GM19463 (cell line): Measurements from ENCODE around the gene GHRH.

Experiments
- ATAC-seq: cut with Tn5 transposase; IDR thresholded peaks from one replicate; pipeline ENCODE4 v1.9.1; 2021; ENCODE audit warnings: mild to moderate bottlenecking, moderate library complexity; ENCODE audit not compliant: unreplicated experiment

Gene GHRH

DNA sequence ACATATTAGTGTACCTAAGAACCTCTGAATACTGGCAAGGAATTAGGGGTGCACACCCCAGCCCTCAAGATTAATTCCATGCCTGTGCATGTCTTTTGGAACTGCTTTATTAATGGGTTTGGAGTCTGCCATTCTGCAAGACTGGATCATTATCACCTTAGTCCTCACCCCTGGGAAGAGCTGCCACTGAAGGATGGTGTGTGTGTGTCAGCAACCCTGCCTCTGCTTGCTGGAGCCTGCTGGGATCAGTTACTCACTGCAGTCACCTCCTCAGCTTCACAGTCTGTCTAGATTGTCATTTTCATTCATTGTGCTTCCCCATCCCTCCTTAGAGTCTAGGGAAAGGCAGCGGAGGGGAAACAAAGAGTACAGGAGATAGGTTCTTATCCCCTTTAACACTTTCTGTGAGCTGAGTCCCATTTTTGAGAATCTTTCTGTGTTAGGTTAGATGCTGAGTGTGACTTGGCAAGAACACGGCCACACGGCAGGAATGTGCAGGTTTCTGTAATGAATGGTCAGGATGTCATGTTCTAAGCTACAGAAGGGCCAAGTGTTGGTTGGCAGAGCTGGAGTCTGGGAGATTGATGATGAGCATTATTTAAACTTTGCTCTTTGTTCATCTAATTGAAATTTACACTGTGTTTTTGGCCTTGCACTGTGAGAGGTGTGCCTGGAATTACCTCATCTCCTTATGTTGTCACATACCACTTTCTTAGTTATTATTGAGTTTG is 21.1 kb downstream of the GHRH start:
- no peak for ATAC-seq

GRCh38 chr20:37238935-37239451 is 22.6 kb downstream of the GHRH start:
- no peak for ATAC-seq

GRCh38 chr20:37238426-37238825 is 23.2 kb downstream of the GHRH start:
- no peak for ATAC-seq

- no peak for ATAC-seq
Measured at GRCh38 chr20:37237656-37238055, 24.0 kb downstream of the GHRH start.

DNA sequence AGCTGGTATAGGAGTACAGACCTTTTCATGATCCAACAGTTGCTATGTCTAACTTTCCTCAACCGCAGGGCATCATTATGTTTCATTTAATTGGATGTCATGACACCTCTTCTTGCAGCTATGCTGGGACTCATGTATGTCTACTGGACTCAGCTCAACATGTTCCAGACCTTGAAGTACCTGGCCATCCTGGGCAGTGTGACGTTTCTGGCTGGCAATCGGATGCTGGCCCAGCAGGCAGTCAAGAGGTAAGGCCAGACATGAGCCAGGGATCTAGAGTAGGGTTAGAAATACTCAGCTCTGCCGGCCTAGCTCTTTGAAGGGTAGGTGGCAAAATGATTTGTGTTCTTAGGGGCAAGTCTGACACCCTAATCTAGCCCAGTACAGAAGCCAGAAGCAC is 25.2 kb downstream of the GHRH start:
- no peak for ATAC-seq

GRCh38 chr20:37235065-37235464 is 26.5 kb downstream of the GHRH start:
- ATAC-seq: no peak

- no peak for ATAC-seq
Measured at GRCh38 chr20:37234254-37234581, 27.4 kb downstream of the GHRH start.

GRCh38 chr20:37233548-37234253 is 27.9 kb downstream of the GHRH start:
- ATAC-seq: no peak

DNA sequence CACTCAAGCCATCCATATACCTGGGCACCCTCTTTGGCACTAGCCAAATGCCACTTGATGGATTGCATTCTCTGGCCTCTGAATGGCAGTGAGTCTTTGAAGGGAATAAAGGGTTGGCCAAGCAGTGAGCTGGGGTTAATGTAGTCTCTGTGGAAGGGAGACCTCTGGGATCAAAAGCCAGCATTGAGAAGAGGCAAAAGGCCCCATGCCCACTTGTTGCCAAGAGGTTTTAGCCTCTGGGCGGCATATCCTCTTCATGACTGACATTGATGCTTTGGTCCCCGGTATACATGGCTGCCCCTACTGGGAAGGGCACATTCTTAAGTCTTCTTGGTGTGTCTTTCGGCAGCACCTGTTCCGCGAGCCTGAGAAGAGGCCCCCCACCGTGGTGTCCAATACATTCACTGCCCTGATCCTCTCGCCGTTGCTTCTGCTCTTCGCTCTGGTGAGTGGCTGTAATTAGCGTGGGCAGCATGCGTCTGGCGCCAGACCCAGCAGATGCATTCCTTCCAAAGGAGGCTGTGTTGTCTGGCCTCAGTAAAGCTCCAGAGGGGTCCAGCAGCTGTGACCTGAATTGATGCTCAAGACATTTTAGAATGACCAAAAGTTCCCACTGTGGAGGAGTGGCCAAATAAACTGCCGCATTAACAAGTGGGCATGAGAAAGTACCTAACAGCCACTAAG is 29.5 kb downstream of the GHRH start:
- no peak for ATAC-seq

- ATAC-seq: no peak
Measured at GRCh38 chr20:37230200-37230599, 31.4 kb downstream of the GHRH start.

- ATAC-seq: no peak
Measured at GRCh38 chr20:37229357-37229756, 32.3 kb downstream of the GHRH start.

DNA sequence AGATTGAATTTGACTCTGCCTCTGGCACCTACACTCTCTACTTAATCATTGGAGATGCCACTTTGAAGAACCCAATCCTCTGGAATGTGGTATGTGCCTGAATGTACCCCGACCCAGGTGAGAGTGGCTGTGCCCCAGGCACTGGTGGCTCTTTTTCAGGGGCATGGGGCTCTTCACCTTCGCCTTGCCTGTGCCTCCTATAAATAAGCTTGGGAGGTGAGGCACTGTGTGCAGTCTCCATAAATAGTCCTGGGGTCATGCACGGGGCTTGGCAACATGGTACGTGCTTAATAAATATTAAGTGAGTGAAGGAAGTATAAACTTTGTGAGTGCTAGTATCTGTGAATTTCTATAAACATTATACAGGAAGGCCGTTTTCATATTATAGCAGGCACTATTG is 33.0 kb downstream of the GHRH start:
- ATAC-seq: no peak

- ATAC-seq: no peak
Measured at GRCh38 chr20:37228082-37228481, 33.5 kb downstream of the GHRH start.

DNA sequence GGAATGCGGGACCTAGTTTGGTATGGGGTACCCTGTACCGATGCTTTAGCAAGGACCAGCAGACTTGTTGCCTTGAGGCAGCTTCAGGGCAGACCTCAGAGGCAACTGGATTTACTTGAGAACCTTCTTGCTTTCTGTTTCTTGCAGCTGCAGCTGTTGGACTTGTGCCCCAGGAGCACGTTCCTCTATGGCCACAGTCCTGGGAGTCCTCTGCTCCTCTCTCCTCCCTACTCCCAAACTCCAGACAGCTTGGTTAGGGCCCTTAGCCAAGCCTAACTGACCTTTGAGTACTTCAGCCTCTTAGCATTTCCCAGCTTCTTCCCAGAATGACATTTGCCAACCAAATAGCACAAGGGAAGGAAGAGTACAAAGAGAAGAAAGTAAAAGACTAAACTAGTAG is 34.7 kb downstream of the GHRH start:
- ATAC-seq: no peak

GRCh38 chr20:37225146-37225545 is 36.5 kb downstream of the GHRH start:
- no peak for ATAC-seq

DNA sequence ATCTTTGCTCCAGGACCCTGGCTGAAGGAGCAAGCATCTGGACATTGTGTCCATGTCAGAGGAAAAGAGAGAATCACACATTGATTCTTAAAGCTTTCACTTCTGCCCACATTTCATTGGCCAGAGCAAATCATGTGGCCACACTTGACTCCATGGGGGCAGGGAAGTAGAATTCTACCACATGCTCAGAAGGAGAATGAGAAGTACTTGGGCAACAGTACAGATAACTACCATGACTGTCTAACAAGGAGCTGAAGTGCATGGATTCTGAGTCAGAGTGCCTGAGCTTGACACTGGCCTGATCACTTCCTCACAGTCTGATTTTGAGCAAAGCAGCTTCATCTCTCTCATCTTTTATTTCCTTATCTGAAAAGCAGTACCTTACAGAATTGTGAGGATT is 38.6 kb downstream of the GHRH start:
- no peak for ATAC-seq

DNA sequence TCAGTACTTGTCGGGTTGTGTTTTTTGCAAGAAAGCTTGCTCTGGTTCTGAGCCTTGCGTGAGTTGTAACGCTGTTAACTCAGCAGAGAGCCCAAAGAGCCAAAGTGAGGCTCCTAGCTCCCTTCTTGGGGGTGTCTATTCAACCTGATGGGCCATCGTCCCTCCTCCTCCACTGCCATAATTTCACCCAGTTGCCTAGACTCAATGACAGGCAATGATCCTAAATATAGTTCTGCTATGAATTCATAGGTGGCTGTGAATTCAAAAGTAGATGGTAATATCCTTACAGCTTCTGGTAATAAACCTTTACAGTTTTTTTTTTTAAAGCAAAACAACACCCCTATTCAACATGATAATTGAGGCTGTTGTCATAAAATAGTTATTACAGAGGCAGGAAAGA is 39.5 kb downstream of the GHRH start:
- no peak for ATAC-seq

- no peak for ATAC-seq
Measured at GRCh38 chr20:37220731-37221130, 40.9 kb downstream of the GHRH start.

DNA sequence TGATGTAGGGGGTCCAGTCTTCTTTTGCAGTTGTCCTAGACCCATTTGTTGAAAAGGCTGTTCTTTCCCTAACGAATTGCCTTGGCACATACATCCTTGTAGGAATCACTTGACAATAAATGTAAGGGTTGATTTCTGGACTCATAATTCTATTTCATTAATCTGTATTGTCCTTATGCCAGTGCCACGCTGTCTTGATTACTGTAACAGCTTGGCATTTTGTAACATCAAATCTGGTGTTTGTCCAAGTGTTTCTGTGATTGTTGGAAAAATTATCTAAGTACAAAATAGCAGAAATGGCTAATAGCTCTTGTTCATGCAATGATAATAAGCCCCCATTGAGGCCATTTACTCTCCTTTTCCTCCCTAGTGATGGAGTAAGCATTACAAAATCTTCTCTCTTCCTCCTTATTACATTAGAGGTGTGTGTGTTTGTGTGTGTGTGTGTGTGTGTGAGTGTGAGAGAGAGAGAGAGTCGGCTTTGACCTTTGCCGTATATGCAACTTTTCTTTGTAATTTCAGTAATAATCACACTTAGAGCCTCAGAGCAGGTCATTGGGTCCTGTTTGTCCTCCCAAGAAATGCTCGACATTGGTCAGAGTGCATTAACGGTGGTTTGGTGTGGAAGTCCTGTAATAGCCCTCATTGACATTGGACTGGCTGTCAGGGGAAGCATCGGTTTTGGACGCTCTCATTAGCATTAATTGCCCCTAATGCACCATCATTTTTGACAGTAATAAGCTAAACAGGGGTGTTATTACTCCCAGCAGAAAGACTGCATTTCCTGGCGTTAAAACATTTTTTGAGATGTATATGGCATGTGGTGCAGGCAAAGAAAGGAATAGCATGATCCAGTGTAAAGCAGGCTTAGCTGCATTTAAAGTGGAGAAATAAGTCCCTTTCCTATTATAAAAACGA is 41.6 kb downstream of the GHRH start:
- no peak for ATAC-seq

GRCh38 chr20:37218976-37219375 is 42.6 kb downstream of the GHRH start:
- no peak for ATAC-seq

DNA sequence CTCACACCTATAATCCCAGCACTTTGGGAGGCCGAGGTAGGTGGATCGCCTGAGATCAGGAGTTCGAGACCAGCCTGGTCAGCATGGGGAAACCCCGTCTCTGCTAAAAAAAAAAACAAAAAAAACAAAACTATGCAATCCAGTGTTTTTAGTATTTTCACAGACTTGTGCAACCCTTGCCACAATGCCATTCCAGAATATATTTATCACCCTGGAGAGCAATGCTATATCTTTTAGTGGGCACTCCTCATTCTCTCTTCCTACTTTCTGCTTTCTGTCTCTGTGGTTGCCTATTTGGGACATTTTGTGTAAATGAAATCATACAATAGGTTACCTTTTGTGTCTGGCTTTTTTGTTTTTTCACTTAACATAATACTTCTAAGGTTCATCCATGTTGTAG is 43.2 kb downstream of the GHRH start:
- ATAC-seq: no peak
